Trophoblast cell (in vitro differentiated cells and primary cell): ENCODE measurements around the gene CCDC27.
"Not testable (repeated sequence)": the region's sequence is repeated elsewhere in the genome, so short reads cannot be mapped to it uniquely, and the experiment has no call there.

ENCODE experiments used
- DNase-seq, 2 donors: peaks; one replicate each; pipeline ENCODE4 v3.0.0-alpha.2; 2016
- H2AFZ ChIP-seq: 2 replicates; pipeline ENCODE4 v1.6.1; 2013; ENCODE audit warnings: low read length, moderate library complexity, mild to moderate bottlenecking; ENCODE audit not compliant: insufficient read depth, poor library complexity
- H2AK5ac ChIP-seq: 2 replicates; pipeline ENCODE4 v1.6.1; 2013; ENCODE audit warnings: mild to moderate bottlenecking, low read length
- H2BK120ac ChIP-seq: 2 replicates; pipeline ENCODE4 v1.6.1; 2013; ENCODE audit warnings: low read length, mild to moderate bottlenecking, moderate library complexity; ENCODE audit not compliant: insufficient read depth, poor library complexity
- H2BK12ac ChIP-seq: 2 replicates; pipeline ENCODE4 v1.6.1; 2013; ENCODE audit warnings: mild to moderate bottlenecking, low read length, moderate library complexity
- H2BK5ac ChIP-seq: 2 replicates; pipeline ENCODE4 v1.6.1; 2013; ENCODE audit warnings: low read length, low read depth, moderate library complexity, mild to moderate bottlenecking; ENCODE audit not compliant: poor library complexity
- H3K14ac ChIP-seq: 2 replicates; pipeline ENCODE4 v1.6.1; 2013; ENCODE audit warnings: mild to moderate bottlenecking, low read length
- H3K18ac ChIP-seq: 2 replicates; pipeline ENCODE4 v1.6.1; 2013; ENCODE audit warnings: mild to moderate bottlenecking, low read length
- H3K23ac ChIP-seq: 2 replicates; pipeline ENCODE4 v1.6.1; 2013; ENCODE audit warnings: low read length
- H3K27ac ChIP-seq: 2 replicates; pipeline ENCODE4 v1.5.1; 2013; ENCODE audit warnings: low read depth, mild to moderate bottlenecking, inconsistent platforms, low read length, moderate library complexity
- H3K27me3 ChIP-seq: 2 replicates; pipeline ENCODE4 v1.6.1; 2013; ENCODE audit warnings: inconsistent platforms, mild to moderate bottlenecking, low read length, moderate library complexity; ENCODE audit not compliant: insufficient read depth
- H3K36me3 ChIP-seq, 2 experiments: 1 replicate in 1 of 2; 2 replicates in 1 of 2; pipeline ENCODE4 v1.6.1; 2013; ENCODE audit warnings: low read length in 2 of 2, mild to moderate bottlenecking in 2 of 2, moderate library complexity in 1 of 2; ENCODE audit not compliant: insufficient read depth in 2 of 2, control insufficient read depth in 1 of 2
- H3K4ac ChIP-seq: 2 replicates; pipeline ENCODE4 v1.6.1; 2013; ENCODE audit warnings: low read depth, mild to moderate bottlenecking, low read length, moderate library complexity
- H3K4me1 ChIP-seq, 2 experiments: 1 replicate in 1 of 2; 2 replicates in 1 of 2; pipeline ENCODE4 v1.6.1; 2013; ENCODE audit warnings: low read length in 2 of 2, mild to moderate bottlenecking in 2 of 2, moderate library complexity in 1 of 2; ENCODE audit not compliant: insufficient read depth in 2 of 2, control insufficient read depth in 1 of 2
- H3K4me2 ChIP-seq: 2 replicates; pipeline ENCODE4 v1.6.1; 2013; ENCODE audit warnings: inconsistent platforms, mild to moderate bottlenecking, low read length, moderate library complexity
- H3K4me3 ChIP-seq: 2 replicates; pipeline ENCODE4 v1.5.1; 2013; ENCODE audit warnings: mild to moderate bottlenecking, low read depth, low read length, inconsistent platforms
- H3K79me1 ChIP-seq: one replicate; pipeline ENCODE4 v1.6.1; 2013; ENCODE audit warnings: low read length
- H3K79me2 ChIP-seq: 2 replicates; pipeline ENCODE4 v1.6.1; 2013; ENCODE audit warnings: low read length, mild to moderate bottlenecking; ENCODE audit not compliant: control insufficient read depth, insufficient read depth, poor library complexity
- H3K9ac ChIP-seq: 2 replicates; pipeline ENCODE4 v1.6.1; 2013; ENCODE audit warnings: mild to moderate bottlenecking, low read length
- H3K9me3 ChIP-seq: 2 replicates; pipeline ENCODE4 v1.6.1; 2013; ENCODE audit warnings: low read depth, mild to moderate bottlenecking, control low read depth, inconsistent platforms, low read length; ENCODE audit not compliant: insufficient read depth
- H4K12ac ChIP-seq: 2 replicates; pipeline ENCODE4 v1.6.1; 2013; ENCODE audit warnings: low read depth, mild to moderate bottlenecking, low read length, moderate library complexity
- H4K8ac ChIP-seq: 2 replicates; pipeline ENCODE4 v1.6.1; 2013; ENCODE audit warnings: low read depth, mild to moderate bottlenecking, low read length, moderate library complexity
- H4K91ac ChIP-seq: one replicate; pipeline ENCODE4 v1.6.1; 2013; ENCODE audit warnings: low read depth, mild to moderate bottlenecking, low read length, moderate library complexity
- WGBS: extraction: QIAGEN DNeasy Blood & Tissue Kit; methylation state at CpG from one replicate; pipeline ENCODE4 v1.1.7; 2013; ENCODE audit warnings: missing lambda C conversion rate; ENCODE audit not compliant: insufficient read length, insufficient coverage; ENCODE audit errors: extremely low coverage; 5-methylcytosine and 5-hydroxymethylcytosine counted together

Gene CCDC27

GRCh38 chr1:3748316-3748900 lies 3.8 kb upstream of the CCDC27 start:
- DNase-seq, H3K9ac ChIP-seq, H3K79me1 ChIP-seq, H3K23ac ChIP-seq, H3K27me3 ChIP-seq, H2BK120ac ChIP-seq, H3K4ac ChIP-seq, H3K36me3 ChIP-seq, H3K14ac ChIP-seq, H4K8ac ChIP-seq, H2AK5ac ChIP-seq, H3K9me3 ChIP-seq, H3K79me2 ChIP-seq, H4K12ac ChIP-seq, H3K27ac ChIP-seq, H2BK12ac ChIP-seq, H3K18ac ChIP-seq, H3K4me1 ChIP-seq, H4K91ac ChIP-seq, H2AFZ ChIP-seq, H3K4me3 ChIP-seq, H2BK5ac ChIP-seq, H3K4me2 ChIP-seq: not testable (repeated sequence)
- no CpG with 5 or more reads among the region's 15 CpGs for WGBS

- DNase-seq = no peak
- no peak overlapping the region for H3K14ac ChIP-seq
- H2BK12ac ChIP-seq = no peak overlapping the region
- H3K79me2 ChIP-seq = peaks cover 3% of the 10 kb centered on the region
- WGBS = no CpG with 5 or more reads among the region's 5 CpGs
- no peak overlapping the region for H3K4me2 ChIP-seq
- H3K27ac ChIP-seq = no peak overlapping the region
- no peak overlapping the region for H4K12ac ChIP-seq
- no peaks in the 10 kb centered on the region for H3K27me3 ChIP-seq
- peaks cover 3 to 9% of the 10 kb centered on the region in 2 experiments for H3K4me1 ChIP-seq
- H3K79me1 ChIP-seq = no peaks in the 10 kb centered on the region
- H3K23ac ChIP-seq = peak overlapping the region; percentile 83
- H3K18ac ChIP-seq = no peak overlapping the region
- peaks cover 2 to 4% of the 10 kb centered on the region in 2 experiments for H3K36me3 ChIP-seq
- H3K9me3 ChIP-seq = peaks cover 8% of the 10 kb centered on the region
- no peak overlapping the region for H2BK120ac ChIP-seq
- H3K4me3 ChIP-seq = no peak overlapping the region
- H2AK5ac ChIP-seq = no peak overlapping the region
- H4K8ac ChIP-seq = no peak overlapping the region
- H2BK5ac ChIP-seq = no peak overlapping the region
- H4K91ac ChIP-seq = no peak overlapping the region
- no peak overlapping the region for H3K4ac ChIP-seq
- no peak overlapping the region for H2AFZ ChIP-seq
- H3K9ac ChIP-seq = no peak overlapping the region
Measured at GRCh38 chr1:3749512-3749911, 2.7 kb upstream of the CCDC27 start.

GRCh38 chr1:3750741-3751140 lies 1.5 kb upstream of the CCDC27 start:
- no peak overlapping the region for H2BK12ac ChIP-seq
- no CpG with 5 or more reads among the region's 6 CpGs for WGBS
- no peak overlapping the region for H4K91ac ChIP-seq
- H3K9ac ChIP-seq = no peak overlapping the region
- no peak overlapping the region for H3K4ac ChIP-seq
- H3K79me2 ChIP-seq = peaks cover 3% of the 10 kb centered on the region
- no peak overlapping the region for H3K18ac ChIP-seq
- H3K14ac ChIP-seq = no peak overlapping the region
- H2BK120ac ChIP-seq = no peak overlapping the region
- H3K4me1 ChIP-seq = peaks cover 3 to 9% of the 10 kb centered on the region in 2 experiments
- DNase-seq = no peak
- H2AFZ ChIP-seq = no peak overlapping the region
- H3K36me3 ChIP-seq = no peaks in the 10 kb centered on the region
- no peak overlapping the region for H4K12ac ChIP-seq
- H3K4me2 ChIP-seq = no peak overlapping the region
- no peak overlapping the region for H2BK5ac ChIP-seq
- H3K23ac ChIP-seq = no peak overlapping the region
- no peaks in the 10 kb centered on the region for H3K27me3 ChIP-seq
- peaks cover 8% of the 10 kb centered on the region for H3K9me3 ChIP-seq
- no peak overlapping the region for H4K8ac ChIP-seq
- H3K4me3 ChIP-seq = no peak overlapping the region
- no peaks in the 10 kb centered on the region for H3K79me1 ChIP-seq
- no peak overlapping the region for H3K27ac ChIP-seq
- H2AK5ac ChIP-seq = no peak overlapping the region

DNA sequence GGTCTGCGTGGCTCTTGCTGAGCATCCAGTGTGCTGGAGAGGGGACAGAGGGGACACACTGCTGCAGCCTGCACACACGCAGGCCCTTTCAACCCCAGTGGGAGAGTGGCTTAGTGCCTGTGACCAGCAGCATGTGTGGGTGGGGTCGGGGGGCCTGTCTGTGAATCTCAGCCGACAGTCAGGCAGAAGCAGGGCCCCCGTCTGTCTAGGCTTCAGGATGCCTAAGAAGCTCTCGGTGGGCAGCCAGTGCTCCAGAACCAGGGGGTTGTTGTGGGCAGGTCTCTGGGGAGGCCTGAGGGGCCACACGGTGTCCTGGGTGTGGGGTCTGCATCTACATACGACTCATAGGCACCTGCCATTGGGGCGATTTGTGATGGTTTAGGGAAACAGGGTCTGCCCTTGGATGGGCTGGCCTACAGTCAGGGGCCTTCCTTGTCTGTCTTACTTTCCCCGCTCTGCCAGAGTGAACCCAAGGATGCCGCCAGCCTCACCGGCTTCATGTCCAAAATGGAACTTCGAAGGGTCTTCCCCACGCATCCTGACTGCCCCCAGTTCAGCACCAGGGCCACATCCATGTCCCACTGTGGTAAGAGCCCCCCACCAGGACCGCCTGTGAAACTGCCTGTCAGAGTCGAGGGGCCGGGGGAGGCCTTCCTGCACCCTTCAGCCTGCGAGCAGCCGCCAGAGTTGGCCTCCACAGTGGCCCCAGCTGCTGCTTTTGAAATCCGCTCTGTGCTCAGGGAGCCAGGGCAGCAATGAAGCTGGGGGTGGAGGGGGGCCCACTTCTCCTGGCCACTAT lies 1.6 kb downstream of the CCDC27 start:
- Histone ChIP-seq H3K79me2 (no peaks in the 10 kb centered on the region), H2BK12ac (no peak overlapping the region), H3K79me1 (no peaks in the 10 kb centered on the region), H4K91ac (no peak overlapping the region), H3K27me3 (no peaks in the 10 kb centered on the region), H3K18ac (no peak overlapping the region), H2BK5ac (no peak overlapping the region), H3K4ac (no peak overlapping the region), H3K23ac (no peak overlapping the region), H3K4me3 (no peak overlapping the region), H3K9ac (no peak overlapping the region), H3K14ac (no peak overlapping the region), H3K27ac (no peak overlapping the region), H4K12ac (no peak overlapping the region), H3K4me2 (no peak overlapping the region), H3K4me1 (no peaks in the 10 kb centered on the region), H4K8ac (no peak overlapping the region), H3K36me3 (no peaks in the 10 kb centered on the region), H2BK120ac (no peak overlapping the region), H2AK5ac (no peak overlapping the region), H3K9me3 (peaks cover 8% of the 10 kb centered on the region), H2AFZ (no peak overlapping the region)
- DNase-seq = no peak
- no CpG with 5 or more reads among the region's 20 CpGs for WGBS
